ENCODE data around the gene TLCD5.

Gene TLCD5

GRCh38 chr11:120342678-120343077, 17.6 kb downstream of the TLCD5 start:
- Histone ChIP-seq H3K4me3 (ENCODE audit: low read depth in 1 of 2, low read length in 1 of 2) (no peak overlapping the region), H3K36me3 (no peaks in the 10 kb centered on the region), H3K4me1 (ENCODE audit: control insufficient read depth in 1 of 2, insufficient read depth in 1 of 2, low read depth in 1 of 2, low read length in 1 of 2) (peaks cover 0 to 7% of the 10 kb centered on the region in 2 experiments), H3K9me3 (no peaks in the 10 kb centered on the region), H3K27ac (no peak overlapping the region), H3K27me3 (peaks cover 100% of the 10 kb centered on the region)
- no peak for TF ChIP-seq CTCF (IDR thresholded peaks at IDR 0.05)

GRCh38 chr11:120343429-120343828, 18.3 kb downstream of the TLCD5 start:
- Histone ChIP-seq H3K4me3 (ENCODE audit: low read depth in 1 of 2, low read length in 1 of 2) (no peak overlapping the region), H3K27me3 (peaks cover 100% of the 10 kb centered on the region), H3K9me3 (no peaks in the 10 kb centered on the region), H3K36me3 (no peaks in the 10 kb centered on the region), H3K27ac (no peak overlapping the region), H3K4me1 (ENCODE audit: control insufficient read depth in 1 of 2, insufficient read depth in 1 of 2, low read depth in 1 of 2, low read length in 1 of 2) (peaks cover 0 to 5% of the 10 kb centered on the region in 2 experiments)
- TF ChIP-seq CTCF (IDR thresholded peaks at IDR 0.05): no peak

- H3K4me3 ChIP-seq (ENCODE audit: low read depth in 1 of 2, low read length in 1 of 2): no peak overlapping the region
- H3K27ac ChIP-seq: no peak overlapping the region
- TF ChIP-seq CTCF (IDR thresholded peaks at IDR 0.05): no peak
- peaks cover 0 to 5% of the 10 kb centered on the region in 2 experiments for H3K4me1 ChIP-seq (ENCODE audit: control insufficient read depth in 1 of 2, insufficient read depth in 1 of 2, low read depth in 1 of 2, low read length in 1 of 2)
- no peaks in the 10 kb centered on the region for H3K36me3 ChIP-seq
- peaks cover 100% of the 10 kb centered on the region for H3K27me3 ChIP-seq
- H3K9me3 ChIP-seq: no peaks in the 10 kb centered on the region
Observed at GRCh38 chr11:120344302-120345004, 19.4 kb downstream of the TLCD5 start.

- no peak for TF ChIP-seq CTCF (IDR thresholded peaks at IDR 0.05)
- H3K4me1 ChIP-seq (ENCODE audit: control insufficient read depth in 1 of 2, insufficient read depth in 1 of 2, low read depth in 1 of 2, low read length in 1 of 2): peaks cover 0 to 5% of the 10 kb centered on the region in 2 experiments
- no peak overlapping the region for H3K4me3 ChIP-seq (ENCODE audit: low read depth in 1 of 2, low read length in 1 of 2)
- H3K36me3 ChIP-seq: no peaks in the 10 kb centered on the region
- peaks cover 99% of the 10 kb centered on the region for H3K27me3 ChIP-seq
- no peaks in the 10 kb centered on the region for H3K9me3 ChIP-seq
- H3K27ac ChIP-seq: no peak overlapping the region
Observed at GRCh38 chr11:120346233-120346632, 21.1 kb downstream of the TLCD5 start.

- H3K27me3 ChIP-seq: peaks cover 97% of the 10 kb centered on the region
- H3K4me3 ChIP-seq (ENCODE audit: low read depth in 1 of 2, low read length in 1 of 2): no peak overlapping the region
- TF ChIP-seq CTCF (IDR thresholded peaks at IDR 0.05): no peak
- no peak overlapping the region for H3K27ac ChIP-seq
- no peaks in the 10 kb centered on the region for H3K36me3 ChIP-seq
- no peaks in the 10 kb centered on the region for H3K4me1 ChIP-seq (ENCODE audit: control insufficient read depth in 1 of 2, insufficient read depth in 1 of 2, low read depth in 1 of 2, low read length in 1 of 2)
- H3K9me3 ChIP-seq: no peaks in the 10 kb centered on the region
Observed at GRCh38 chr11:120350637-120351036, 25.5 kb downstream of the TLCD5 start.

All from neutrophil (primary cell).